ENCODE results near the gene MAPK4. TPM values are rescaled to one million over a fixed set of nuclear protein-coding genes. Genes with fewer than 3 reads are reported as not detected.

The MAPK4 gene
- total RNA-seq, 1 experiment from 2014 or later = 4.2 TPM

- TF ChIP-seq ZNF232 (CRISPR knock-in tag; IDR thresholded peaks at IDR 0.05) (no peak), IRF2 (CRISPR knock-in tag; IDR thresholded peaks at IDR 0.05; ENCODE audit: borderline replicate concordance, low read depth) (no peak), ZNF532 (CRISPR knock-in tag; IDR thresholded peaks at IDR 0.05; ENCODE audit: borderline replicate concordance) (no peak), CTCF (IDR thresholded peaks at IDR 0.05) (no peak), USF2 (CRISPR knock-in tag; IDR thresholded peaks at IDR 0.05) (no peak), JUN (CRISPR knock-in tag; IDR thresholded peaks at IDR 0.05) (no peak), MYBL2 (CRISPR knock-in tag; IDR thresholded peaks at IDR 0.05) (no peak)
These were observed 157.7 kb downstream of the MAPK4 start (continued) for GRCh38 chr18:50717563-50717962.

- Mint-ChIP-seq H3K27me3 (ENCODE audit: low read depth) (no peaks in the 10 kb centered on the region; the same call in 1 of the 2 replicates), H3K36me3 (peaks cover 6% of the 10 kb centered on the region; the same call in 1 of the 2 replicates), H3K4me3 (no peak overlapping the region), H3K4me1 (no peaks in the 10 kb centered on the region), H3K27ac (no peak overlapping the region; the same call in 1 of the 2 replicates), H3K9me3 (peaks cover 15% of the 10 kb centered on the region)
- POLR2A ChIA-PET = no interaction called here
- DNase-seq (ENCODE audit: low spot score) (no peak), ATAC-seq (no peak)
- CTCF ChIA-PET = no interaction called here
- TF ChIP-seq ZNF416 (CRISPR knock-in tag; IDR thresholded peaks at IDR 0.05) = no peak
- no peak for TF ChIP-seq PREB (CRISPR knock-in tag; IDR thresholded peaks at IDR 0.05; ENCODE audit: borderline replicate concordance)
- no peak for TF ChIP-seq ZNF512 (CRISPR knock-in tag; IDR thresholded peaks at IDR 0.05; ENCODE audit: borderline replicate concordance)
- no peak for TF ChIP-seq AFF4 (CRISPR knock-in tag; IDR thresholded peaks at IDR 0.05; ENCODE audit: borderline replicate concordance)
- no peak for TF ChIP-seq KAT7 (CRISPR knock-in tag; IDR thresholded peaks at IDR 0.05; ENCODE audit: borderline replicate concordance)
- no peak for TF ChIP-seq CREB1 (CRISPR knock-in tag; IDR thresholded peaks at IDR 0.05)
- TF ChIP-seq FOXP4 (CRISPR knock-in tag; IDR thresholded peaks at IDR 0.05) = no peak
- TF ChIP-seq MXD4 (CRISPR knock-in tag; IDR thresholded peaks at IDR 0.05; ENCODE audit: borderline replicate concordance) = no peak
- no peak for TF ChIP-seq OVOL2 (CRISPR knock-in tag; IDR thresholded peaks at IDR 0.05; ENCODE audit: borderline replicate concordance)
- no peak for TF ChIP-seq ZBTB43 (CRISPR knock-in tag; IDR thresholded peaks at IDR 0.05)
These were observed 159.8 kb downstream of the MAPK4 start for GRCh38 chr18:50719471-50720324.
